ENCODE results near the gene AUTS2. TPM values are rescaled to one million over a fixed set of nuclear protein-coding genes. Genes with fewer than 3 reads are reported as not detected.

Gene AUTS2
- total RNA-seq, 1 experiment from 2014 or later: 256 TPM

DNA sequence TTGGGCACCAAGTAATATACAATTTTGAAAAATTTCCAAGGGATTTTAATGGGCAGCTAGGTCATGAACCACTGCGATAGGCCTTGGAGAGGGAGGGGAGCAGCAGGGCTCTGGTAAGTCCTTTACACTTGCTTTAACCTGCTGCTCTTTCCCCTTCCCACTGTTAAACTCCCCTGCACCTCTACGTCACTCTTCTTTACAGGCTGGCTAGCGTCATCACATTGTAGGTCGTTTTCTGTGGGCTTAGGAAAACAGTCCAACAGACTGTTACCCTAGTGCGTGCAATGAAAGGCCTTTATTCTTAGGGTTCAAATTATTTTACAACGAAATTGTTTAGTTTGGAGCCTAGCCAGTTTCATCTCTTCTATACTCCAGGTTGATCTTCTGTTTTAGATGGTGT, 235.7 kb downstream of the AUTS2 start:
- no peaks in the 10 kb centered on the region for H3K9me3 Mint-ChIP-seq
- H3K23ac ChIP-seq (ENCODE audit: insufficient read length, low read depth, low read length): no peak overlapping the region
- DNase-seq: no peak
- no peak overlapping the region for H4K8ac ChIP-seq (replicated peaks; ENCODE audit: insufficient read length, low read depth, low read length)
- no peak overlapping the region for H4K91ac ChIP-seq (ENCODE audit: insufficient read length, low read depth, low read length)
- no peaks in the 10 kb centered on the region for H3K9me3 ChIP-seq (ENCODE audit: control insufficient read depth, low read depth, low read length)
- H2AFZ ChIP-seq (ENCODE audit: low read length): no peak overlapping the region
- H3K4me3 Mint-ChIP-seq: no peak overlapping the region
- no peak overlapping the region for H3K18ac ChIP-seq (ENCODE audit: insufficient read length, low read depth, low read length)
- no peak overlapping the region for H3K4me2 ChIP-seq (ENCODE audit: insufficient read depth, insufficient read length, low read length)
- no peak overlapping the region for H4K5ac ChIP-seq (ENCODE audit: insufficient read length, low read depth, low read length)
- H2BK5ac ChIP-seq (ENCODE audit: insufficient read length, low read length): no peak overlapping the region
- no peaks in the 10 kb centered on the region for H3K36me3 Mint-ChIP-seq (ENCODE audit: insufficient read depth in 1 of 3, low read depth in 3 of 3)
- TF ChIP-seq, protein P1, sequence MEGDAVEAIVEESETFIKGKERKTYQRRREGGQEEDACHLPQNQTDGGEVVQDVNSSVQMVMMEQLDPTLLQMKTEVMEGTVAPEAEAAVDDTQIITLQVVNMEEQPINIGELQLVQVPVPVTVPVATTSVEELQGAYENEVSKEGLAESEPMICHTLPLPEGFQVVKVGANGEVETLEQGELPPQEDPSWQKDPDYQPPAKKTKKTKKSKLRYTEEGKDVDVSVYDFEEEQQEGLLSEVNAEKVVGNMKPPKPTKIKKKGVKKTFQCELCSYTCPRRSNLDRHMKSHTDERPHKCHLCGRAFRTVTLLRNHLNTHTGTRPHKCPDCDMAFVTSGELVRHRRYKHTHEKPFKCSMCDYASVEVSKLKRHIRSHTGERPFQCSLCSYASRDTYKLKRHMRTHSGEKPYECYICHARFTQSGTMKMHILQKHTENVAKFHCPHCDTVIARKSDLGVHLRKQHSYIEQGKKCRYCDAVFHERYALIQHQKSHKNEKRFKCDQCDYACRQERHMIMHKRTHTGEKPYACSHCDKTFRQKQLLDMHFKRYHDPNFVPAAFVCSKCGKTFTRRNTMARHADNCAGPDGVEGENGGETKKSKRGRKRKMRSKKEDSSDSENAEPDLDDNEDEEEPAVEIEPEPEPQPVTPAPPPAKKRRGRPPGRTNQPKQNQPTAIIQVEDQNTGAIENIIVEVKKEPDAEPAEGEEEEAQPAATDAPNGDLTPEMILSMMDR (conservative IDR thresholded peaks at IDR 0.05): no peak
- no peak overlapping the region for H2BK20ac ChIP-seq (ENCODE audit: low read depth, low read length, poor library complexity, severe bottlenecking)
- no peak overlapping the region for H2BK12ac ChIP-seq (ENCODE audit: insufficient read length, low read depth, low read length)
- no peak overlapping the region for H3T11ph ChIP-seq (ENCODE audit: low read length)
- H3K9ac ChIP-seq (ENCODE audit: extremely low read depth, insufficient read length, low read length): no peak overlapping the region
- H3K27me3 Mint-ChIP-seq (ENCODE audit: low read depth): no peaks in the 10 kb centered on the region
- H3K4me1 Mint-ChIP-seq: peaks cover 61 to 69% of the 10 kb centered on the region in 2 experiments
- no CpG with 5 or more reads among the region's 6 CpGs for WGBS (ENCODE audit: extremely low coverage, insufficient read length, low lambda C conversion rate)
- no peaks in the 10 kb centered on the region for H3K79me2 ChIP-seq (ENCODE audit: insufficient read depth, low read length)
- H3K56ac ChIP-seq (ENCODE audit: insufficient read length, low read depth, low read length): no peak overlapping the region
- H2BK15ac ChIP-seq (ENCODE audit: low read depth, low read length): no peak overlapping the region
- H3K27me3 ChIP-seq (ENCODE audit: insufficient read depth, low read length): no peaks in the 10 kb centered on the region
- no peak overlapping the region for H3K27ac ChIP-seq (ENCODE audit: insufficient read length, low read depth, low read length)
- no peaks in the 10 kb centered on the region for H4K20me1 ChIP-seq (ENCODE audit: control insufficient read depth, insufficient read depth, insufficient read length)
- no peak overlapping the region for H3K14ac ChIP-seq (ENCODE audit: insufficient read depth, low read length)
- H3K4me1 ChIP-seq (ENCODE audit: insufficient read depth, low read length): peaks cover 17% of the 10 kb centered on the region
- H2AK5ac ChIP-seq (ENCODE audit: insufficient read length, low read length): no peak overlapping the region
- H3K4ac ChIP-seq (ENCODE audit: low read depth, low read length): no peak overlapping the region
- H3K79me1 ChIP-seq (ENCODE audit: insufficient read depth, low read depth, low read length, poor library complexity, severe bottlenecking): no peaks in the 10 kb centered on the region
- no peak overlapping the region for H2BK120ac ChIP-seq (ENCODE audit: low read depth, low read length, poor library complexity, severe bottlenecking)
- no peak overlapping the region; a peak in 1 of 7 replicates for H3K27ac Mint-ChIP-seq
- no peaks in the 10 kb centered on the region for H3K23me2 ChIP-seq (ENCODE audit: insufficient read length, low read depth, low read length, poor library complexity, severe bottlenecking)

Measured in H9 (cell line).